C4-2B (cell line): ENCODE measurements around the gene NKD1.

ENCODE experiments used
- CTCF ChIP-seq: fragments of 450-650 bp; conservative IDR thresholded peaks from 2 replicates; pipeline ENCODE4 v1.5.1; 2017; ENCODE audit warnings: mild to moderate bottlenecking
- ZFX ChIP-seq: fragments of 450-650 bp; IDR thresholded peaks from 2 replicates; pipeline ENCODE4 v1.6.1; 2017

- TF ChIP-seq CTCF (no peak), ZFX (no peak)
Measured at GRCh38 chr16:50515218-50515617, 33.0 kb upstream of the NKD1 start.
